SK-N-MC (cell line): ENCODE data around the gene LBP.

Experiments used
- EZH2 ChIP-seq: fragments of 200-600 bp; sonication (generic); IDR thresholded peaks from one replicate; pipeline ENCODE4 v1.6.1; 2017; ENCODE audit warnings: antibody characterized with exemption
- FOXP2 ChIP-seq: optimal IDR thresholded peaks from 2 replicates; pipeline ENCODE3; 2011; ENCODE audit warnings: mild to moderate bottlenecking, moderate library complexity; ENCODE audit not compliant: insufficient read depth; ENCODE audit errors: extremely low read length, control extremely low read depth
- POLR2AphosphoS5 ChIP-seq: IDR thresholded peaks from 2 replicates; pipeline ENCODE4 v1.6.1; 2012; ENCODE audit warnings: mild to moderate bottlenecking, low read depth, low read length, borderline replicate concordance

GRCh38 chr20:38326309-38326708 lies 20.0 kb upstream of the LBP start:
- TF ChIP-seq EZH2 (no peak), POLR2AphosphoS5 (no peak), FOXP2 (no peak)
